ENCODE results near the gene IFNA21. TPM values are rescaled to one million over a fixed set of nuclear protein-coding genes. Genes with fewer than 3 reads are reported as not detected.
"Not testable (repeated sequence)": the region's sequence is repeated elsewhere in the genome, so short reads cannot be mapped to it uniquely, and the experiment has no call there.

The IFNA21 gene
- polyA plus RNA-seq, 1 donor = not detected

DNA sequence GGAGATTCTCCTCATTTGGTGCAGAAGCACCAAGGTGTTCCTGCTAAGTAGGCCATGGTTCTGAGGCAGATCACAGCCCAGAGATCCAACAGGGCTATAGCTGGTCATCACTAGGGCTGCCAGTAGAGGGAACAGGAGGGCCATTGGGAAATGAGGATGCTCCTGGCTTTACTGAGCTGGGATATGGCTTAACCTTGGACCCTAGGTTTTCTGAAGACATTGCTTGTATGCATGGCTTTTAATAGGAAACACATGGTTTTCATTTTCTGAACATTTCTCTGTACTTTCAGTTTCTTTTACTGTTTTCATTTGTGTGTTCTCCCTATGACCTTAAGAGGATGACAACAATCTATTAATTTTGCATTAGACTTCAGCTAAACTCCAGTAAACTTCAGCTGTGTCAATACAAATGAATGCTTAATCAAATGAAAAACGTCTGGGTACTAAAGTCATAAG, 25.0 kb downstream of the IFNA21 start, which contains the start of gene IFNW1:
Gene IFNW1, minus strand, starts transcription at position 406 of the 456 bp plus-strand sequence. Its CDS starts 262 bp downstream, at position 144.
- no peak for DNase-seq

DNA sequence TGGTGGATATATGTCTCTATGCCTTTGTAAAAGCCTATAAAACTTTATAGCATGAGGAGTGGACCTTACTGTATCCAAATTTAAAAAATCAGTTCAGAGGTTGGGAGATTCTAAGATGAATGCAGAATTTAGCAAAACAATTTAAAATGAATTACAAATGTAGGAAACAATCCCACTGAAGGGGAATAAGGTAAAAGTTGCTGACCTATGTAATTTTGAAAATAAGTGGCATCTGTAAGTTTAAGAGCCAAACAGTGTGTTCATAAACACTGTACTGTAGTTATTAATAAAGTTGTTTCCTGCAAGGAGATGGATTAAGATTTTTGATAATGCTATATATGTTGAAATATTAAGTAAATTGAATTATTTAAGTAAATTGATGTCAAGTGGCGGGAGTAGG, 29.4 kb downstream of the IFNA21 start:
- no peak for DNase-seq

DNA sequence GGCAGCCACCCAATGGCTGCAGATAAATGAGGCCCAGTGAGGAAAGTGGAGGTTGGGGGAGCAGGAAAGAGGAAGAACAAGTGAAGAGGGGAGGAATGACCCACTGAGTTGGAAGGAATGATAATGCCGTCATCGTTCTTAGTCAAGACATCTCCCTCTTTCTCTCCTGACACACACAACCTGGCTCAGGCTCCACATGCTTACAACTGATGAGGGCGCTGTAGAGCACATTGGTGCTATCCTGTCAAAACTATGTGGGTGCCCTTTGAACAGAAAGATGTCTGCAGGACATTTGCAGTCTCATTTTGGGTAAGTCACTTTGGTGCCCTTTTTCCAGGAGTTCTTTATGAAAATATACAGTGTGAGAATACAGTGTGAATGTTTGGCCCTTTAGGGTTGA, 30.7 kb downstream of the IFNA21 start:
- DNase-seq = no peak

GRCh38 chr9:21128186-21128585, 38.3 kb downstream of the IFNA21 start:
- DNase-seq = not testable (repeated sequence)

DNA sequence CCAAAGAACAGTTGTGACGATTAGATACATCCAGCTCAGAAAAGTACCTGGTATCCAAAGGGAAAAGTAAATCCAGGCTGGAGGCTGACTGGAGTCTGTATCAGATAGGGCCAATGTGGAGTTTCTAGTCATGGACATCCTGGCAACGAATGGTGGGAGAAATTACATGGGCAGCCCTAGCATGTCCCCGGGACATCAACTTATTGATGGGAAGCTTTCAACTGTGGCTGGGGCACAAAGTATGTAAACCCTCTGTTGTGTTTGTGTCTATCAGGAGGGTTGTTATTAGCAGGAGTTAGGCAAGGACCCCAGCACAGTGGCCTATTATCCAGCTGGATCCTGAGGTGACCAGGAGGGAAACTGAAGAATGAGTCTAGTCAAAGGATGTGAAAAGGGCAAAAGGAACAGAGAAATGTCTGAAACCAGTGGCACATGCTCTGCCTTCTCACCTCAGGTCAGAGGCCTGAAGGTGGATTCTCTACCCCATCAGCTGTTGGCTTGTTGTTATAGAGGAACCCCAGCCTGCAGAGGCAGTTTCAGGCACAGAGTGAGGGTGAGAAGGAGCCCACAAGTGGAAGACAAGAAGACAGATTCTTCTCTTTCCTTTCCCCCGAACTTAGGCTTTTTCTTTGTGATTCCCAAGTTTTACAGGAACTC, 44.7 kb downstream of the IFNA21 start:
- no peak for DNase-seq

DNA sequence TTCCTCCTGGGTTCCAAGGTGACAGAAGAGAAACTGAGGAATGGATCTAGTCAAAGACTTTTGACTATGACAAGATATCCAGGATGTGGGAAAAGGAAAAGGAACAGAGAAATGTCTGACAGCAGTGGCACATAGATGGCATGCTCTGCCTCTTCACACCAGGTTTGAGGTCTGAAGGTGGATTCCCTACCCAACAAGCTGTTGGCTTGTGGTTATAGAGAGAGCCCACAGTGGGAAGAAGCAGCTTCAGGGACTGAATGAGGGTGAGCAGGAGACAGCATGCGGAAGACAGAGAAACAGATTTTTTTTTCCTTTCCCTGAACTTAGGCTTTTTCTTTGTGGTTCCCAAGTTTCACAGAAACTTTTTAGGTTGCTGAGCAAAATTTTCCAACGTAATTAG, 45.4 kb downstream of the IFNA21 start:
- no peak for DNase-seq

DNA sequence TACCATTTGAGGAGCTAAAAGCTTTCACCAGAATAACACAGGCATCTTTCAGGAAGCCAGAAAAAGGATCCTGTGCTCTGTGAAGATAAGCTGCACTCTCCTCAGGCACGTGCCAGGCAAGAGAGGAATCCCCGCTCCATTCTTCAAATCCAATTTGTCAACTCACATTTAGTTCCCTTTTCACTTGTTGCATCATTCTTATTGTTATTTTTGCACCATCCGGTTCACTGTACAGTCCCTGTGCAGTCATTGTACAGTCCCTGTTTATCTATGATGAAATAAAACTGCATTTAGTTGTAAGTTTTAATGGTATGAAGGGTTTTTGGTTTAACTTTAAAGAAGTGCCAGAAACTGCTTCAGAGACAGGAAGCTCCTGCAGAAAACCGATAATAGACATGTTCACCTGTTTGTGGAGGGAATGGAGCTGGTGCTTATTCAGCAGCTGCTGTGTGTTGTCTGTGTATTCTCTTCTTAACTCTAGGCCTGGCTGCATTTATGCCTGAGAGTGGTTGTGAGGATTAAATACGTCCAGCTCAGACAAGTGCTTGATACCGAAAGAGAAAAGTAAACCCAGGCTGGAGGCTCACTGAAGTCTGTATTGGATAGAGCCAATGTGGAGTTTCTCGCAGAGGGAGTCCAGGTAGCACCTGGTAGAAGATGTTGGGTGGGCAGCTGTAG, 47.2 kb downstream of the IFNA21 start:
- no peak for DNase-seq

Other genes with a start within 250 kb of the IFNA21 start
- gene HACD4, start 135.0 kb downstream of the IFNA21 start, polyA plus RNA-seq (ENCODE audit: insufficient read length) = 3.6 TPM
- not detected for gene IFNB1, start 88.7 kb downstream of the IFNA21 start, polyA plus RNA-seq (ENCODE audit: insufficient read length)
- gene IFNW1, start 24.8 kb downstream of the IFNA21 start, polyA plus RNA-seq (ENCODE audit: insufficient read length) = not detected
- not detected for gene IFNA4, start 20.9 kb upstream of the IFNA21 start, polyA plus RNA-seq (ENCODE audit: insufficient read length)
- not detected for gene IFNA7, start 35.5 kb upstream of the IFNA21 start, polyA plus RNA-seq (ENCODE audit: insufficient read length)
- gene IFNA10, start 40.5 kb upstream of the IFNA21 start, polyA plus RNA-seq (ENCODE audit: insufficient read length) = not detected
- gene IFNA16, start 50.7 kb upstream of the IFNA21 start, polyA plus RNA-seq (ENCODE audit: insufficient read length) = not detected
- not detected for gene IFNA17, start 61.6 kb upstream of the IFNA21 start, polyA plus RNA-seq (ENCODE audit: insufficient read length)
- not detected for gene IFNA14, start 73.3 kb upstream of the IFNA21 start, polyA plus RNA-seq (ENCODE audit: insufficient read length)
- not detected for gene IFNA5, start 138.7 kb upstream of the IFNA21 start, polyA plus RNA-seq (ENCODE audit: insufficient read length)
- 53.7 TPM for gene KLHL9, start 168.7 kb upstream of the IFNA21 start, polyA plus RNA-seq (ENCODE audit: insufficient read length)
- gene IFNA6, start 184.2 kb upstream of the IFNA21 start, polyA plus RNA-seq (ENCODE audit: insufficient read length) = not detected
- gene IFNA13, start 201.4 kb upstream of the IFNA21 start, polyA plus RNA-seq (ENCODE audit: insufficient read length) = not detected
- not detected for gene IFNA2, start 218.7 kb upstream of the IFNA21 start, polyA plus RNA-seq (ENCODE audit: insufficient read length)
- not detected for gene IFNA8, start 242.5 kb upstream of the IFNA21 start, polyA plus RNA-seq (ENCODE audit: insufficient read length)